ENCODE measurements around the gene NCKAP5L.

NCKAP5L gene

DNA sequence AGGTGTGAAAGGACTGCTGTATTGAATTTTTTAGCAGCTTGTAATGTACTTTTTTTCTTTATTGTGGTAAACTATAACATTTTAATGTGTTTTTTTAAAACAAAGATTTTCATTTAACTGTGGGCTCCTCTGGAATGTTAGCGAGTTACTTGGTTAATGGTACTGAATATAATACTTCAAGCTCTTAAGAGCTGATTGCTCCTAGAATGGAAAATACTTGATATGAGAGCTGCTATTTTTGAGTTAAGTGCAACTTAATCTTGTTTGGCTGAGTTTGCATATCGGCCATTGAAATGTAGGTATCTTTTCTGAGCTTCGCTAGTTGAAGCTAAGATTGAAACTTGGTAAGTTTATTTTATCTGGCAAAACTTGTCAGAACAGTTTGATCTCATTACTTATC, 79.4 kb downstream of the NCKAP5L start:
- TF ChIP-seq, protein P1, sequence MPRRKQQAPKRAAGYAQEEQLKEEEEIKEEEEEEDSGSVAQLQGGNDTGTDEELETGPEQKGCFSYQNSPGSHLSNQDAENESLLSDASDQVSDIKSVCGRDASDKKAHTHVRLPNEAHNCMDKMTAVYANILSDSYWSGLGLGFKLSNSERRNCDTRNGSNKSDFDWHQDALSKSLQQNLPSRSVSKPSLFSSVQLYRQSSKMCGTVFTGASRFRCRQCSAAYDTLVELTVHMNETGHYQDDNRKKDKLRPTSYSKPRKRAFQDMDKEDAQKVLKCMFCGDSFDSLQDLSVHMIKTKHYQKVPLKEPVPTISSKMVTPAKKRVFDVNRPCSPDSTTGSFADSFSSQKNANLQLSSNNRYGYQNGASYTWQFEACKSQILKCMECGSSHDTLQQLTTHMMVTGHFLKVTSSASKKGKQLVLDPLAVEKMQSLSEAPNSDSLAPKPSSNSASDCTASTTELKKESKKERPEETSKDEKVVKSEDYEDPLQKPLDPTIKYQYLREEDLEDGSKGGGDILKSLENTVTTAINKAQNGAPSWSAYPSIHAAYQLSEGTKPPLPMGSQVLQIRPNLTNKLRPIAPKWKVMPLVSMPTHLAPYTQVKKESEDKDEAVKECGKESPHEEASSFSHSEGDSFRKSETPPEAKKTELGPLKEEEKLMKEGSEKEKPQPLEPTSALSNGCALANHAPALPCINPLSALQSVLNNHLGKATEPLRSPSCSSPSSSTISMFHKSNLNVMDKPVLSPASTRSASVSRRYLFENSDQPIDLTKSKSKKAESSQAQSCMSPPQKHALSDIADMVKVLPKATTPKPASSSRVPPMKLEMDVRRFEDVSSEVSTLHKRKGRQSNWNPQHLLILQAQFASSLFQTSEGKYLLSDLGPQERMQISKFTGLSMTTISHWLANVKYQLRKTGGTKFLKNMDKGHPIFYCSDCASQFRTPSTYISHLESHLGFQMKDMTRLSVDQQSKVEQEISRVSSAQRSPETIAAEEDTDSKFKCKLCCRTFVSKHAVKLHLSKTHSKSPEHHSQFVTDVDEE (CRISPR knock-in tag; IDR thresholded peaks at IDR 0.05), result no peak
- TF ChIP-seq TCF4 (CRISPR knock-in tag; IDR thresholded peaks at IDR 0.05; ENCODE audit: borderline replicate concordance) (no peak), SNAI2 (CRISPR knock-in tag; IDR thresholded peaks at IDR 0.05) (no peak)
- TF ChIP-seq, protein P2, sequence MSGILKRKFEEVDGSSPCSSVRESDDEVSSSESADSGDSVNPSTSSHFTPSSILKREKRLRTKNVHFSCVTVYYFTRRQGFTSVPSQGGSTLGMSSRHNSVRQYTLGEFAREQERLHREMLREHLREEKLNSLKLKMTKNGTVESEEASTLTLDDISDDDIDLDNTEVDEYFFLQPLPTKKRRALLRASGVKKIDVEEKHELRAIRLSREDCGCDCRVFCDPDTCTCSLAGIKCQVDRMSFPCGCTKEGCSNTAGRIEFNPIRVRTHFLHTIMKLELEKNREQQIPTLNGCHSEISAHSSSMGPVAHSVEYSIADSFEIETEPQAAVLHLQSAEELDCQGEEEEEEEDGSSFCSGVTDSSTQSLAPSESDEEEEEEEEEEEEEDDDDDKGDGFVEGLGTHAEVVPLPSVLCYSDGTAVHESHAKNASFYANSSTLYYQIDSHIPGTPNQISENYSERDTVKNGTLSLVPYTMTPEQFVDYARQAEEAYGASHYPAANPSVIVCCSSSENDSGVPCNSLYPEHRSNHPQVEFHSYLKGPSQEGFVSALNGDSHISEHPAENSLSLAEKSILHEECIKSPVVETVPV (CRISPR knock-in tag; IDR thresholded peaks at IDR 0.05), result no peak
- no peak for ATAC-seq

DNA sequence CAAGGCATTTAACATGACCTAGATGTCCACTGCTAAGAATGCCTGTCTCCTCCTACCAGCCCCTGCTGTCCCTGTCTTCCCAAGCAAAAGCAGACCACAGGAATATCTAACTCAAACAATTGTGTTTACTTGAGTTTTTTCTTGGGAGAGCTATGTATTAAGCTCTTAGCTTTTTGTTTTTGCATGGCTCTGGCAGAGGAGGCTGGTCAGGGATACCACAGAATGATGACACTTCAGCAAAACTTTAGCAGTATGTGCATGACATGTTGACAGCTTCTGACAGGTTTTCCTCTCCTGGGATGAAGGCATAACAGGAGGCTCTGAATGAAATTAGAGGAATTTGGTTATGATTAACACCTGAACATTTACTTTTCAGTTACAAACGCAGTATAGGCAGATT, 79.9 kb downstream of the NCKAP5L start:
- ATAC-seq, result no peak
- no peak for TF ChIP-seq ZNF565 (CRISPR knock-in tag; conservative IDR thresholded peaks at IDR 0.05; ENCODE audit: low read depth)
- TF ChIP-seq, protein P1 (CRISPR knock-in tag; IDR thresholded peaks at IDR 0.05), result no peak
- no peak for TF ChIP-seq ZC3H10 (CRISPR knock-in tag; IDR thresholded peaks at IDR 0.05)

DNA sequence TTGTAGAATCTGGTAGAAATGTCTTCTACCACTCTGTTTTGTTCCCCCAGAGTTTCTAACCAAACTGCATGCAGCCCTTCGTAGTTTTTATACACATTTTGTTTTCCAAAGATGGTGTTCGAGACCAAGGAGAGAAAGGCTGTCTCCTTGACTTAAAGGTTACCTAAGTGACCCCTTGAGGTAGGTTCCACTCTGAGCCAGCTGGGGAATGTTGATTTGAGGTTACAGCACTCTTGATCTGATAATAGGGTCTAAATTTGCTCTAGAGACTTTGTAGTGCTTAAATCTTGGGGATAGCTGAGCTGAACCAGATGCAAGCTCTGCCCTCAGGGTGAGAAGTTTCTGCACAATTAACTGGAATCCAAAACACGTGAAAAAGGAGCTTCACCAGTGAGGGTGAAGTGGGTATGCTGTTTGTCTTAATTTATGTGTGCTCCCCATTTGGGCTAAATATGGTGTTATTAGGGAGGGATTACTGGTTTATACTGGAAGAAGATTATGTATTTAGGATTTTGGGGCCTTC, 83.8 kb downstream of the NCKAP5L start:
- no peak for ATAC-seq

DNA sequence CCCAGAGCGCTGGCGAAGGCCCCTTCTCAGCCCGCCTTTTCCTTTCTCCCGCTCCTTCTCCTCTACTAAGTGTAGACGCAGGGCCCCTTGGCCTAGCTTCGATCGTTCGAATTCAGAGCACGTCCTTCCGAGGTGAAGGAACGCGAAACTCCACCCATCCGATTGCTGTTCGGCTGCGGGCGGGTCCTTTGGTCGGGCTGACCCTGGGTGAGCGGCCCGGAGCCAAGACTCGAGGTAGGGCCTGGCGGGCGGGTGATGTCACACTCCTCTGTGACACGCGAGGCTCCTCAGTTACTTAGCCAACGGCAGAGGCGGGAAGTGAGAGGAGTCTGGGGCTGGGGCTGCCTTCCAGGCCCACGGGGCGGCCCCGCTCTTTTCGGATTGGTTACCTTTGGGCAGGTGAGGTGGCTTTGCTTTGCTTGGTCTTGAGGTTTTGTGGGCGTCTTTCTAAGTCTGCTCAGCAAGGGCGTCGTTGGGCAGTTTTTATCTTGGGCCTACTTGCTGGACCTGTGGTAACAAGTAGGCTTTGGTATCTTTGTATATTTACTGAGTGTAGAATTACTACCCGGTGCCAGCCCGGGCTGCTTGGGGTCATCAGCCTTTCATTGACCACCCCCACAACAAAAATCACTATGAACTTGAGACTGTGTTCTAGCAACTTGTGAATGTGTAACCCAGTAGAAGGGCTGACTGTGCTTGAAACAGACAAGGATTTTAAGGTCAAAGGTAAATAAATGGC, 86.2 kb downstream of the NCKAP5L start:
- ATAC-seq, result peak; percentile 56
- TF ChIP-seq, protein P2 (CRISPR knock-in tag; IDR thresholded peaks at IDR 0.05), result no peak
- TF ChIP-seq TCF4 (CRISPR knock-in tag; IDR thresholded peaks at IDR 0.05; ENCODE audit: borderline replicate concordance) (no peak), ZNF70 (CRISPR knock-in tag; IDR thresholded peaks at IDR 0.05) (no peak), ARNTL (CRISPR knock-in tag; IDR thresholded peaks at IDR 0.05; ENCODE audit: borderline replicate concordance, low read depth) (no peak), ESRRG (CRISPR knock-in tag; IDR thresholded peaks at IDR 0.05) (no peak), CSDC2 (CRISPR knock-in tag; IDR thresholded peaks at IDR 0.05) (no peak), ZNF8 (CRISPR knock-in tag; IDR thresholded peaks at IDR 0.05) (no peak), PPARA (CRISPR knock-in tag; IDR thresholded peaks at IDR 0.05; ENCODE audit: borderline replicate concordance) (no peak)
- TF ChIP-seq, protein P3, sequence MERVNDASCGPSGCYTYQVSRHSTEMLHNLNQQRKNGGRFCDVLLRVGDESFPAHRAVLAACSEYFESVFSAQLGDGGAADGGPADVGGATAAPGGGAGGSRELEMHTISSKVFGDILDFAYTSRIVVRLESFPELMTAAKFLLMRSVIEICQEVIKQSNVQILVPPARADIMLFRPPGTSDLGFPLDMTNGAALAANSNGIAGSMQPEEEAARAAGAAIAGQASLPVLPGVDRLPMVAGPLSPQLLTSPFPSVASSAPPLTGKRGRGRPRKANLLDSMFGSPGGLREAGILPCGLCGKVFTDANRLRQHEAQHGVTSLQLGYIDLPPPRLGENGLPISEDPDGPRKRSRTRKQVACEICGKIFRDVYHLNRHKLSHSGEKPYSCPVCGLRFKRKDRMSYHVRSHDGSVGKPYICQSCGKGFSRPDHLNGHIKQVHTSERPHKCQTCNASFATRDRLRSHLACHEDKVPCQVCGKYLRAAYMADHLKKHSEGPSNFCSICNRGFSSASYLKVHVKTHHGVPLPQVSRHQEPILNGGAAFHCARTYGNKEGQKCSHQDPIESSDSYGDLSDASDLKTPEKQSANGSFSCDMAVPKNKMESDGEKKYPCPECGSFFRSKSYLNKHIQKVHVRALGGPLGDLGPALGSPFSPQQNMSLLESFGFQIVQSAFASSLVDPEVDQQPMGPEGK (CRISPR knock-in tag; IDR thresholded peaks at IDR 0.05; ENCODE audit: borderline replicate concordance), result no peak
- TF ChIP-seq, protein P4, sequence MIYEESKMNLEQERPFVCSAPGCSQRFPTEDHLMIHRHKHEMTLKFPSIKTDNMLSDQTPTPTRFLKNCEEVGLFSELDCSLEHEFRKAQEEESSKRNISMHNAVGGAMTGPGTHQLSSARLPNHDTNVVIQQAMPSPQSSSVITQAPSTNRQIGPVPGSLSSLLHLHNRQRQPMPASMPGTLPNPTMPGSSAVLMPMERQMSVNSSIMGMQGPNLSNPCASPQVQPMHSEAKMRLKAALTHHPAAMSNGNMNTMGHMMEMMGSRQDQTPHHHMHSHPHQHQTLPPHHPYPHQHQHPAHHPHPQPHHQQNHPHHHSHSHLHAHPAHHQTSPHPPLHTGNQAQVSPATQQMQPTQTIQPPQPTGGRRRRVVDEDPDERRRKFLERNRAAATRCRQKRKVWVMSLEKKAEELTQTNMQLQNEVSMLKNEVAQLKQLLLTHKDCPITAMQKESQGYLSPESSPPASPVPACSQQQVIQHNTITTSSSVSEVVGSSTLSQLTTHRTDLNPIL (CRISPR knock-in tag; IDR thresholded peaks at IDR 0.05; ENCODE audit: low read depth), result no peak

More for the DNA sequence above, 83.8 kb downstream of the NCKAP5L start:
- TF ChIP-seq RARB (CRISPR knock-in tag; IDR thresholded peaks at IDR 0.05) (no peak), ZFP30 (CRISPR knock-in tag; IDR thresholded peaks at IDR 0.05) (no peak), OSR1 (CRISPR knock-in tag; IDR thresholded peaks at IDR 0.05) (no peak), ZFP3 (CRISPR knock-in tag; IDR thresholded peaks at IDR 0.05) (no peak), ZNF8 (CRISPR knock-in tag; IDR thresholded peaks at IDR 0.05) (no peak), ARNTL (CRISPR knock-in tag; IDR thresholded peaks at IDR 0.05; ENCODE audit: borderline replicate concordance, low read depth) (no peak), ZC3H10 (CRISPR knock-in tag; IDR thresholded peaks at IDR 0.05) (no peak), GLIS3 (CRISPR knock-in tag; IDR thresholded peaks at IDR 0.05) (no peak), PPARA (CRISPR knock-in tag; IDR thresholded peaks at IDR 0.05; ENCODE audit: borderline replicate concordance) (no peak), ISL1 (CRISPR knock-in tag; IDR thresholded peaks at IDR 0.05) (no peak), ZNF70 (CRISPR knock-in tag; IDR thresholded peaks at IDR 0.05) (no peak)
- TF ChIP-seq, protein P5, sequence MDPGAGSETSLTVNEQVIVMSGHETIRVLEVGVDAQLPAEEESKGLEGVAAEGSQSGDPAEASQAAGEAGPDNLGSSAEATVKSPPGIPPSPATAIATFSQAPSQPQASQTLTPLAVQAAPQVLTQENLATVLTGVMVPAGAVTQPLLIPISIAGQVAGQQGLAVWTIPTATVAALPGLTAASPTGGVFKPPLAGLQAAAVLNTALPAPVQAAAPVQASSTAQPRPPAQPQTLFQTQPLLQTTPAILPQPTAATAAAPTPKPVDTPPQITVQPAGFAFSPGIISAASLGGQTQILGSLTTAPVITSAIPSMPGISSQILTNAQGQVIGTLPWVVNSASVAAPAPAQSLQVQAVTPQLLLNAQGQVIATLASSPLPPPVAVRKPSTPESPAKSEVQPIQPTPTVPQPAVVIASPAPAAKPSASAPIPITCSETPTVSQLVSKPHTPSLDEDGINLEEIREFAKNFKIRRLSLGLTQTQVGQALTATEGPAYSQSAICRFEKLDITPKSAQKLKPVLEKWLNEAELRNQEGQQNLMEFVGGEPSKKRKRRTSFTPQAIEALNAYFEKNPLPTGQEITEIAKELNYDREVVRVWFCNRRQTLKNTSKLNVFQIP (CRISPR knock-in tag; IDR thresholded peaks at IDR 0.05; ENCODE audit: borderline replicate concordance, low read depth), result no peak
